A673 (cell line): Measurements from ENCODE around the gene VAV2. TPM values are rescaled to one million over a fixed set of nuclear protein-coding genes. Genes with fewer than 3 reads are reported as not detected.

ENCODE experiments used
- BruUV-seq: library from RNA; stranded (reverse); fragments of 400-500 nt; replicated peaks from 2 replicates; lab custom pipeline; 2021; lab: Mats Ljungman, UMichigan
- CTCF ChIA-PET: fragments of 300-600 bp; sonication (Branson Sonifier 250); formaldehyde crosslinking; loops from one replicate; lab custom pipeline; 2022; ENCODE audit warnings: antibody characterized with exemption; lab: Charles Lee
- POLR2A ChIA-PET: fragments of 300-600 bp; sonication (Branson Sonifier 250); formaldehyde crosslinking; loops from one replicate; lab custom pipeline; 2022; ENCODE audit warnings: antibody characterized with exemption; ENCODE audit not compliant: low non-redundant PET; lab: Charles Lee
- DNase-seq: peaks from one replicate; pipeline ENCODE4 v3.0.0-alpha.2; 2015; ENCODE audit warnings: low spot score
- H3K27ac ChIP-seq: fragments of 200-600 bp; sonication (generic); 2 replicates; pipeline ENCODE4 v1.5.1; 2016; ENCODE audit warnings: mixed run types, low read depth, mild to moderate bottlenecking, mixed read lengths, antibody characterized with exemption, low read length; ENCODE audit not compliant: poor library complexity, severe bottlenecking
- H3K27me3 ChIP-seq: fragments of 200-600 bp; sonication (generic); replicated peaks from 2 replicates; pipeline ENCODE4 v1.6.1; 2017; ENCODE audit warnings: mixed run types, low read depth, mild to moderate bottlenecking, mixed read lengths, antibody characterized with exemption, low read length; ENCODE audit not compliant: insufficient read depth, poor library complexity
- H3K36me3 ChIP-seq: fragments of 200-600 bp; sonication (generic); 2 replicates; pipeline ENCODE4 v1.6.1; 2016; ENCODE audit warnings: mixed run types, mild to moderate bottlenecking, mixed read lengths, antibody characterized with exemption, low read length; ENCODE audit not compliant: insufficient read depth, poor library complexity, severe bottlenecking
- H3K4me1 ChIP-seq: fragments of 200-600 bp; sonication (generic); 2 replicates; pipeline ENCODE4 v1.6.1; 2017; ENCODE audit warnings: mixed run types, mild to moderate bottlenecking, mixed read lengths, antibody characterized with exemption, low read length; ENCODE audit not compliant: insufficient read depth, poor library complexity, severe bottlenecking
- H3K4me3 ChIP-seq: fragments of 200-600 bp; sonication (generic); 2 replicates; pipeline ENCODE4 v1.5.1; 2016; ENCODE audit warnings: low read depth, mixed run types, mild to moderate bottlenecking, mixed read lengths, low read length; ENCODE audit not compliant: poor library complexity, severe bottlenecking
- H3K9me3 ChIP-seq: fragments of 200-600 bp; sonication (generic); 2 replicates; pipeline ENCODE4 v1.6.1; 2016; ENCODE audit warnings: mixed run types, low read depth, mild to moderate bottlenecking, mixed read lengths, antibody characterized with exemption, low read length; ENCODE audit not compliant: poor library complexity, severe bottlenecking
- EZH2 ChIP-seq: fragments of 200-600 bp; sonication (generic); IDR thresholded peaks from 2 replicates; pipeline ENCODE4 v1.6.1; 2017; ENCODE audit warnings: borderline replicate concordance, low read depth, mild to moderate bottlenecking, mixed read lengths, antibody characterized with exemption, low read length; ENCODE audit not compliant: poor library complexity, severe bottlenecking
- intact Hi-C: fragments of 100-400 bp; cut with micrococcal nuclease; formaldehyde crosslinking; loops from one replicate; pipeline ENCODE4 v1.10.0; 2022; ENCODE audit not compliant: unreplicated experiment
- total RNA-seq: library from RNA; stranded (reverse); gene quantifications from 2 replicates; pipeline ENCODE4 v1.2.3, GENCODE V29; 2021
- TF ChIP-seq, protein P1 (sequence below): fragments of 300-800, 200-600 bp; sonication (generic); conservative IDR thresholded peaks from 2 replicates; pipeline ENCODE4 v1.5.1; 2017; ENCODE audit warnings: low read depth, mild to moderate bottlenecking, antibody characterized with exemption, low read length, moderate library complexity, mixed read lengths

The VAV2 gene
- total RNA-seq, 1 experiment from 2014 or later = 16.4 TPM

DNA sequence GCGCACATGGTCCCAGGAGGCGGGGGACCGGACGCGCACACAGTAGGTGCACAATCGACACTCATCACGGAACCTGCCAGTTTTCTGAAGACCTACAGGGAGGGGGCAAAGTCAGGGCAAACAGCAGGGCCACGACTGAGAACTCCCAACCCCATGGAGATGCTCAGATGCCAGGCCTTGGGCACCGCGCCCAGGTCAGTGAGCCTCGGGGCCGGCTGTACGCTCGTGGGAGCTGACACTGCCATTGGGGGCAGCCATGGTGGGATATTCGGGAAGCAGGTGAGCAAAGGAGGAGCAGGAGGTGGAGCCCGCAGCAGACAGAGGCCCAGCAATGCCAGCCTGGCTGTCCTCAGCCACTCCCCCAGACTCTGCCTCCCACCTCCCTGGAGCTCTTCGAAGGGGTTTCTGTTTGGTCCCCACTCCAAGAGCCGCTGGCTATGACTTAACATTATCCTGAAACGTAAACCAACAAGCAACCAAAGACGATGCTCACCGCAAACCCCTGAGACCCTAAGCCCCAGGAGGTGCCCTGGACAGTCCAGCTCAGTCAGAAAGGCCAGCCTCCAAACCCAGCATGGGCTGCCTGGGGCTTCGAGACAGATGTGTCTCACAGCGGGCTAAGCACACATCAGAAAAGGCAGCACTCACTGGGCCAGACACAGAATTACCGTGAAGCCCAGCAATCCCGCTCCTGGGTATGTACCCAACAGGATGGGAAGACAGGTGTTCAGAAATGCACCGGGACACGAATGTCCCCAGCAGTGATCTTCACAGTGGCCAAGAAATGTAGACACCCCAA is 78.4 kb downstream of the VAV2 start:
- Histone ChIP-seq H3K36me3 (no peaks in the 10 kb centered on the region), H3K9me3 (no peaks in the 10 kb centered on the region), H3K27ac (peak overlapping the region; percentile 10), H3K27me3 (no peaks in the 10 kb centered on the region), H3K4me3 (no peak overlapping the region), H3K4me1 (peaks cover 8% of the 10 kb centered on the region)
- BruUV-seq = no TSS peak
- CTCF ChIA-PET = no interaction called here
- no peak for TF ChIP-seq EZH2
- TF ChIP-seq, protein P1, sequence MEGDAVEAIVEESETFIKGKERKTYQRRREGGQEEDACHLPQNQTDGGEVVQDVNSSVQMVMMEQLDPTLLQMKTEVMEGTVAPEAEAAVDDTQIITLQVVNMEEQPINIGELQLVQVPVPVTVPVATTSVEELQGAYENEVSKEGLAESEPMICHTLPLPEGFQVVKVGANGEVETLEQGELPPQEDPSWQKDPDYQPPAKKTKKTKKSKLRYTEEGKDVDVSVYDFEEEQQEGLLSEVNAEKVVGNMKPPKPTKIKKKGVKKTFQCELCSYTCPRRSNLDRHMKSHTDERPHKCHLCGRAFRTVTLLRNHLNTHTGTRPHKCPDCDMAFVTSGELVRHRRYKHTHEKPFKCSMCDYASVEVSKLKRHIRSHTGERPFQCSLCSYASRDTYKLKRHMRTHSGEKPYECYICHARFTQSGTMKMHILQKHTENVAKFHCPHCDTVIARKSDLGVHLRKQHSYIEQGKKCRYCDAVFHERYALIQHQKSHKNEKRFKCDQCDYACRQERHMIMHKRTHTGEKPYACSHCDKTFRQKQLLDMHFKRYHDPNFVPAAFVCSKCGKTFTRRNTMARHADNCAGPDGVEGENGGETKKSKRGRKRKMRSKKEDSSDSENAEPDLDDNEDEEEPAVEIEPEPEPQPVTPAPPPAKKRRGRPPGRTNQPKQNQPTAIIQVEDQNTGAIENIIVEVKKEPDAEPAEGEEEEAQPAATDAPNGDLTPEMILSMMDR = no peak
- no peak for DNase-seq
- intact Hi-C loops = no loop called here
- POLR2A ChIA-PET = no interaction called here

DNA sequence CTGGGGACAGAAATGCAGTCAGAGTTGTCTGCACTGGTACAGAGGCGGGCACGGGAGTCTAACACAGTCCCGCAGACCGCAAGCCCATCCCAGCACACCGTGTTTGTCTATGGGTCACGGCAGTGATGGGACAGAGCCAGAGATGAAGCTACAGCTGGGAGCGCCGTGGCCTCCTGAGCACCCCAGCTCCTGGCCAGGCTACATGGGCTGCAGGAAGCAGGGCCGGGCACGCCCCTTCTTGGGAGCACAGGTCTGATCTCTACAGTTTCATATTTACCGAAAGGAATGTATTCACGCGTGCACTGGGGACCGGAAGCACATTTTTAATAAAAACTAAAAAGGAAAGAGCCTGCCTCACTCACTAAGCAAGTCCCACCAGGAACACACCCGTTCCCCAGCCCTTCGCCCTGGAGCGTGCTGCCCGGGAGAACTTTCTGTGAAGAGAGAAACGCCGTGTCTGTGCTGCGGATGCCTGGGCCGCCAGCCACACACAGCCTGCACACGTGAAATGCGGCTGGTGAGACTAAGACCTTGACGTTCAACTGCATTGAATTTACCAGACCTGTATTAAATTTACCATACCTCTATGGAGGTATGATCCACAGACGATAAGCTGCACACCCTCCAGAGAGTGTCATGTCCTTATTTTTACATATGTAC is 81.1 kb downstream of the VAV2 start:
- H3K4me3 ChIP-seq = no peak overlapping the region
- H3K4me1 ChIP-seq = peaks cover 14% of the 10 kb centered on the region
- TF ChIP-seq EZH2 = no peak
- TF ChIP-seq, protein P1 = no peak
- POLR2A ChIA-PET = no interaction called here
- no peak overlapping the region for H3K27ac ChIP-seq
- no TSS peak for BruUV-seq
- no peak for DNase-seq
- H3K9me3 ChIP-seq = no peaks in the 10 kb centered on the region
- no peaks in the 10 kb centered on the region for H3K36me3 ChIP-seq
- CTCF ChIA-PET = no interaction called here
- no peaks in the 10 kb centered on the region for H3K27me3 ChIP-seq
- intact Hi-C loops = no loop called here

DNA sequence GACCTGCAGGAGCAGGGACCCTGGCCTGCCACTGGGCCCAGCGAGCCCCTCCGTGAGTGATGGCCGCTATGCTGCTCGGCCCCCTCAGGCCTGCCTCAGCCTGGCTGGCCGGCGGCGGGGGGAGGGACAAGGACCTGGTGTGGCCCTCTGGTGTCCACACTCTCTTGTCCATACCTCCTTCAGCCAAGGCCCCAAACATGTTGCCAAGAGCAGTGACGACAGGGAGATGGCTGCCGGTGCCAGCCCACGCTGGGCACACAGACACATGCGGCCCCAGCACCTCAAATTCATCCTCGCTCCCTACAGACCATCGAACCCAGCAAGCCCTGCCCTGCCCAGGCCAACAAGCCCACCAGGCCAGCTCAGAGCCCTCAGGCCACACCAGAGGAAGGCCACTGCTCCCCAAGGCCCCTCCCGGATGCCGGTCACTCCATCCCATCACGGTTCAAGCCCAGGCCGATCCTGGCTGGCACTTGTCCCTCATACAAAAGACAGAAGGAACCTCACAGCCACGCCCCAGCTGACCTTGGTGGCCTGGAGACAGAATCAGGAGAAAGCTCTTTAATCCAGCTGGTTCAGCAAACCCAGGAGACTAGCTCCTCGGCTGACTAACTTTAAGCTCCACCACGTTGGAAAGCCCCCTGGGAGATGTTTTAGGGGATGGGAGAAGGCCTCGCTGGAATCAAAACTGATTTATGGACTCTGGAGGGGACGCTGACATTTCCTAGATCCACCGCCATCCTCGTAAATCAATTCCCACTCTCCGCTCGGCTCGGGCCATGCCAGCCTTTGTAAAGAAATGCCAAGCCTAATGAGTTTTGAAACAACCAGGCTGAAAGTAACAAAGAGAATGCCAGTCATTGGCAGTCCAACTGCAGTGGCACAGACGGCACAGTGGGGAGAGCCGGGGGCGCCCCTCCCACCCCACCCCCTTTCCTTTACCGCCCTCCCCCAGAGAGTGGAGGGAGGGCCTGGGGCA is 84.9 kb downstream of the VAV2 start:
- Histone ChIP-seq H3K36me3 (no peaks in the 10 kb centered on the region), H3K4me1 (peaks cover 9% of the 10 kb centered on the region), H3K4me3 (no peak overlapping the region), H3K27me3 (no peaks in the 10 kb centered on the region), H3K27ac (peak overlapping the region; percentile 57), H3K9me3 (no peaks in the 10 kb centered on the region)
- no TSS peak for BruUV-seq
- peak; percentile 65 for DNase-seq
- no peak for TF ChIP-seq EZH2
- TF ChIP-seq, protein P1 = no peak
- intact Hi-C loops = no loop called here
- POLR2A ChIA-PET = no interaction called here
- CTCF ChIA-PET = no interaction called here
